ENCODE results near the gene MPPED1.

DNA sequence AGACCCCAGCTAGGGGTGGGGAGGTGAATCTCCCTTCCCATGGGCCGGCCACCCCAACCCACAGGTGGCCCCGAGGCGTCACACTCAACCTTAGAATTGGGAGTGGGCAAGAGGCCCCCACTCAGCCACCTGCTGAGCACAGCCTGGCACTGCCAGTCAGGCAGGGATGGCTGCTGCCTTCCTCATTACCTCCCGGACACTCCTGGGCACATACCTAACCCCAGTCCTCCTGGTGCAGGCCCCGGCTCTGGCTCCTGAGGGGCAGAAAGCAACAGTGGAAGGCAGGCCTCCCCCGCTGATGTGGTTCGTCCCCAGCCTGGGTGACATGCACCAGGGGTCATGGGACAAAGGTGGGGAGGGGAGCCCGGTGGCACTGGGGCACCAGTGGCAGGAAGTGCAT, 103.6 kb downstream of the MPPED1 start:
- TF ChIP-seq, protein P1, sequence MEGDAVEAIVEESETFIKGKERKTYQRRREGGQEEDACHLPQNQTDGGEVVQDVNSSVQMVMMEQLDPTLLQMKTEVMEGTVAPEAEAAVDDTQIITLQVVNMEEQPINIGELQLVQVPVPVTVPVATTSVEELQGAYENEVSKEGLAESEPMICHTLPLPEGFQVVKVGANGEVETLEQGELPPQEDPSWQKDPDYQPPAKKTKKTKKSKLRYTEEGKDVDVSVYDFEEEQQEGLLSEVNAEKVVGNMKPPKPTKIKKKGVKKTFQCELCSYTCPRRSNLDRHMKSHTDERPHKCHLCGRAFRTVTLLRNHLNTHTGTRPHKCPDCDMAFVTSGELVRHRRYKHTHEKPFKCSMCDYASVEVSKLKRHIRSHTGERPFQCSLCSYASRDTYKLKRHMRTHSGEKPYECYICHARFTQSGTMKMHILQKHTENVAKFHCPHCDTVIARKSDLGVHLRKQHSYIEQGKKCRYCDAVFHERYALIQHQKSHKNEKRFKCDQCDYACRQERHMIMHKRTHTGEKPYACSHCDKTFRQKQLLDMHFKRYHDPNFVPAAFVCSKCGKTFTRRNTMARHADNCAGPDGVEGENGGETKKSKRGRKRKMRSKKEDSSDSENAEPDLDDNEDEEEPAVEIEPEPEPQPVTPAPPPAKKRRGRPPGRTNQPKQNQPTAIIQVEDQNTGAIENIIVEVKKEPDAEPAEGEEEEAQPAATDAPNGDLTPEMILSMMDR (IDR thresholded peaks at IDR 0.05; ENCODE audit: insufficient read depth, low read length, poor library complexity, severe bottlenecking): no peak
- TF ChIP-seq EZH2phosphoT487 (conservative IDR thresholded peaks at IDR 0.05; ENCODE audit: low read length): no peak

Measured in SU-DHL-6 (cell line).